Measurements from ENCODE around the gene UVRAG. TPM values are rescaled to one million over a fixed set of nuclear protein-coding genes. Genes with fewer than 3 reads are reported as not detected.

The UVRAG gene
- total and polyA plus RNA-seq, 2 of the 4 experiments (the other 2 are of a cell fraction) = 5.6 to 10.9 TPM

DNA sequence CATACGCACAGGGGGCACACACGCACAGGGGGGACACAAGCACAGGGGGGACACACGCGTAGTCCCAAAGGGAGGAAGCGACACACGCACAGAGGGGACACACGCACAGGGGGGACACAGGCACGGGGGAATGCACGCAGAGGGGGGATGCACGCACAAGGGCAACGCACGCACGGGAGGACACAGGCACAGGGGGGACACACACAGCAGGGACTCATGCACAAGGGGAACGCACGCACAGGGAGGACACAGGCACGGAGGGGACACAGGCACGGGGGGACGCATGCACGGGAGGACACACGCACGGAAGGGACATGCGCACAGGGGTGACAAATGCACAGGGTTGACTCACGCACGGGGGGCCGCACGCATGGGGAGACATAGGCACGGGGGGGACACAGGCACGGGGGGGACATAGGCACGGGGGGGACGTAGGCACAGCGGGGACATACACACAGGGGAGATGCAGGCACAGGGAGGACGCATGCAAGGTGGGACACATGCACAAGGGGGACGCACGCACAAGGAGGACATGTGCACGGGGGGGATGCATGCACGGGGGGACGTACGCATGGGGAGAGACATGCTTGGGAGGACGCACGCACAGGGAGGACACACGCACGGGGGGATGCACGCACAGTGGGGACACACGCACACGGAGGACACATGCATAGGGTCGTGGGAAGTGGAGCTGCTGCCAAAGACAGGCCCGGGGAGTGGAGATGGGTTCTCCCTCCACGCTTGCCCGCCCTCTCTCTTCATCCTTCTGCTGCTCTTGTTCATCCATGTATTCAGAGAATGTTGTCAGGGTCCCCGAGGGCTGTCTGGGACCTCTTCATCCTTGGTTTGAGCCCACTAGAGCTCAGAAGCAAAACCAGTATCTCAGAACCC lies 350.1 kb downstream of the UVRAG start:
- Histone ChIP-seq H2BK120ac (ENCODE audit: low read depth, low read length) (no peak overlapping the region), H3K27ac (ENCODE audit: insufficient read depth, low read length) (no peak overlapping the region), H3K14ac (replicated peaks; ENCODE audit: low read depth, low read length) (no peak overlapping the region), H4K8ac (ENCODE audit: low read depth in 2 of 2, low read length in 2 of 2) (no peak overlapping the region), H3K9me3 (ENCODE audit: control insufficient read depth, insufficient read depth, low read length) (no peaks in the 10 kb centered on the region), H4K5ac (ENCODE audit: low read depth, low read length) (no peak overlapping the region), H3K79me1 (ENCODE audit: low read depth in 1 of 2, low read length in 2 of 2) (no peaks in the 10 kb centered on the region), H2BK20ac (ENCODE audit: low read depth, low read length) (no peak overlapping the region), H3K4me3 (ENCODE audit: insufficient read depth, low read depth, low read length) (no peak overlapping the region), H2BK5ac (ENCODE audit: low read depth, low read length, poor library complexity, severe bottlenecking) (no peak overlapping the region), H2BK15ac (ENCODE audit: low read depth, low read length) (no peak overlapping the region), H4K91ac (ENCODE audit: insufficient read depth, low read depth, low read length) (no peak overlapping the region), H3K36me3 (ENCODE audit: control insufficient read depth, insufficient read depth, low read length) (no peaks in the 10 kb centered on the region), H2AFZ (replicated peaks; ENCODE audit: low read length, poor library complexity) (no peak overlapping the region), H3K4me2 (ENCODE audit: low read depth, low read length) (no peak overlapping the region), H3K4ac (ENCODE audit: low read depth, low read length) (no peak overlapping the region), H3K9me1 (ENCODE audit: insufficient read depth, low read length) (no peaks in the 10 kb centered on the region), H3K27me3 (ENCODE audit: control insufficient read depth, insufficient read depth, low read length) (peaks cover 50% of the 10 kb centered on the region), H2AK5ac (ENCODE audit: low read depth, low read length) (no peak overlapping the region), H3K4me1 (ENCODE audit: control insufficient read depth, insufficient read depth, low read length) (peaks cover 4% of the 10 kb centered on the region; the same call in 1 of the 2 replicates), H3K56ac (ENCODE audit: extremely low read depth, insufficient read depth, low read length) (no peak overlapping the region), H2AK9ac (replicated peaks; ENCODE audit: low read depth, low read length, poor library complexity) (no peak overlapping the region), H4K20me1 (ENCODE audit: insufficient read depth, low read length) (no peaks in the 10 kb centered on the region), H3K18ac (ENCODE audit: low read depth, low read length) (no peak overlapping the region), H3K9ac (ENCODE audit: low read depth, low read length) (no peak overlapping the region), H3K23ac (ENCODE audit: low read depth, low read length) (no peak overlapping the region)
- POLR2A ChIA-PET (ENCODE audit: unreplicated experiment) = no interaction called here
- intact Hi-C loops (cut with micrococcal nuclease) = no loop called here
- no peak for DNase-seq
- WGBS, 2 experiments (ENCODE audit: extremely low coverage in 2 of 2, insufficient read length in 1 of 2) = 94% methylated on average over 13 of the region's 50 CpGs; no CpG with 5 or more reads in 1 of the 2 experiments
- no TSS peak for BruUV-seq (replicated peaks)
- no peak for ATAC-seq (ENCODE audit: low read depth)
- CTCF ChIA-PET = no interaction called here
- in situ Hi-C loops (cut with MboI; ENCODE audit: low sequenced_read_pairs) = no loop called here
- dilution Hi-C loops (cut with HindIII; ENCODE audit: low sequenced_read_pairs, unreplicated experiment) = no loop called here
- TF ChIP-seq SMC3 (IDR thresholded peaks at IDR 0.05; ENCODE audit: low read depth, low read length) (no peak), RCOR1 (IDR thresholded peaks at IDR 0.05; ENCODE audit: insufficient replicate concordance, low read length) (no peak), FOS (IDR thresholded peaks at IDR 0.05; ENCODE audit: low read depth, low read length) (no peak), RFX5 (IDR thresholded peaks at IDR 0.05; ENCODE audit: low read depth, low read length) (no peak), CTCF (conservative IDR thresholded peaks at IDR 0.05; ENCODE audit: low read depth, low read length) (no peak), CHD1 (IDR thresholded peaks at IDR 0.05; ENCODE audit: low read depth, low read length) (no peak), RAD21 (IDR thresholded peaks at IDR 0.05; ENCODE audit: low read length) (no peak), MXI1 (IDR thresholded peaks at IDR 0.05; ENCODE audit: borderline replicate concordance, low read depth, low read length) (no peak), MAZ (IDR thresholded peaks at IDR 0.05; ENCODE audit: borderline replicate concordance, low read depth, low read length) (no peak), POLR2A (IDR thresholded peaks at IDR 0.05; ENCODE audit: low read depth, low read length) (no peak), USF2 (IDR thresholded peaks at IDR 0.05; ENCODE audit: low read depth, low read length) (no peak), BHLHE40 (IDR thresholded peaks at IDR 0.05; ENCODE audit: low read depth, low read length) (no peak), MAFK (IDR thresholded peaks at IDR 0.05; ENCODE audit: low read depth, low read length) (no peak), NFE2L2 (IDR thresholded peaks at IDR 0.05; ENCODE audit: low read depth, low read length) (no peak)
- TF ChIP-seq, protein P1, sequence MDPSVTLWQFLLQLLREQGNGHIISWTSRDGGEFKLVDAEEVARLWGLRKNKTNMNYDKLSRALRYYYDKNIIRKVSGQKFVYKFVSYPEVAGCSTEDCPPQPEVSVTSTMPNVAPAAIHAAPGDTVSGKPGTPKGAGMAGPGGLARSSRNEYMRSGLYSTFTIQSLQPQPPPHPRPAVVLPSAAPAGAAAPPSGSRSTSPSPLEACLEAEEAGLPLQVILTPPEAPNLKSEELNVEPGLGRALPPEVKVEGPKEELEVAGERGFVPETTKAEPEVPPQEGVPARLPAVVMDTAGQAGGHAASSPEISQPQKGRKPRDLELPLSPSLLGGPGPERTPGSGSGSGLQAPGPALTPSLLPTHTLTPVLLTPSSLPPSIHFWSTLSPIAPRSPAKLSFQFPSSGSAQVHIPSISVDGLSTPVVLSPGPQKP (IDR thresholded peaks at IDR 0.05; ENCODE audit: borderline replicate concordance, low read depth, low read length) = no peak

Data from IMR-90 (cell line).